ENCODE data around the gene CARMIL1.
"Not testable (repeated sequence)": the region's sequence is repeated elsewhere in the genome, so short reads cannot be mapped to it uniquely, and the experiment has no call there.

CARMIL1 gene

DNA sequence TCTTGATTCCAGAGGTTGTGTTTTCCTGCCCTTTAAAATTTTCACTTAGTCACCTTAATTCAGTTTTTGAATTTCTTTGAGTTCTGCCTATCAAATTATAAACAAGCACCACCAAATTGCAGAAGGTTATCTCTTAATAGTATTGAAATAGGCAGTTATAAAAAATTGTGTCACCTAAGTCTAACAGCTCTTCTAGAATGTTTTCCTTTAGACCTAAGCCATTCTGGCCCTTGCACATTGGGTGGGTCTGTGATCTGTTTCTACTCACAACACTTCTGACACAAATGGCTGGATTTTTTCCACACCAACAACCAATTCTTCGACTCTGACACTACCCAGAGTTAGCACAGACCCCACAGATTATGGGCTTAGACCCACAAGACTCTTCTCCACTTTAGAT is 101.9 kb downstream of the CARMIL1 start:
- H3K4me2 ChIP-seq (ENCODE audit: low read length) = no peak overlapping the region
- no peaks in the 10 kb centered on the region for H4K20me1 ChIP-seq (ENCODE audit: insufficient read depth, low read length)
- no peak overlapping the region for H3K9ac ChIP-seq (ENCODE audit: low read length)
- no peak overlapping the region for H3K4me3 ChIP-seq (ENCODE audit: low read length)
- H2AFZ ChIP-seq (ENCODE audit: low read depth, low read length) = no peak overlapping the region
- no peaks in the 10 kb centered on the region for H3K27me3 ChIP-seq (ENCODE audit: low read depth, low read length)
- H3K79me2 ChIP-seq (ENCODE audit: low read length) = no peaks in the 10 kb centered on the region
- H3K27ac ChIP-seq (ENCODE audit: low read length) = no peak overlapping the region
- H3K36me3 ChIP-seq (replicated peaks; ENCODE audit: low read depth, low read length) = no peaks in the 10 kb centered on the region
- no peaks in the 10 kb centered on the region for H3K4me1 ChIP-seq (ENCODE audit: low read length)
- TF ChIP-seq, protein P1, sequence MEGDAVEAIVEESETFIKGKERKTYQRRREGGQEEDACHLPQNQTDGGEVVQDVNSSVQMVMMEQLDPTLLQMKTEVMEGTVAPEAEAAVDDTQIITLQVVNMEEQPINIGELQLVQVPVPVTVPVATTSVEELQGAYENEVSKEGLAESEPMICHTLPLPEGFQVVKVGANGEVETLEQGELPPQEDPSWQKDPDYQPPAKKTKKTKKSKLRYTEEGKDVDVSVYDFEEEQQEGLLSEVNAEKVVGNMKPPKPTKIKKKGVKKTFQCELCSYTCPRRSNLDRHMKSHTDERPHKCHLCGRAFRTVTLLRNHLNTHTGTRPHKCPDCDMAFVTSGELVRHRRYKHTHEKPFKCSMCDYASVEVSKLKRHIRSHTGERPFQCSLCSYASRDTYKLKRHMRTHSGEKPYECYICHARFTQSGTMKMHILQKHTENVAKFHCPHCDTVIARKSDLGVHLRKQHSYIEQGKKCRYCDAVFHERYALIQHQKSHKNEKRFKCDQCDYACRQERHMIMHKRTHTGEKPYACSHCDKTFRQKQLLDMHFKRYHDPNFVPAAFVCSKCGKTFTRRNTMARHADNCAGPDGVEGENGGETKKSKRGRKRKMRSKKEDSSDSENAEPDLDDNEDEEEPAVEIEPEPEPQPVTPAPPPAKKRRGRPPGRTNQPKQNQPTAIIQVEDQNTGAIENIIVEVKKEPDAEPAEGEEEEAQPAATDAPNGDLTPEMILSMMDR (IDR thresholded peaks at IDR 0.05; ENCODE audit: low read depth, low read length) = no peak
- TF ChIP-seq EZH2phosphoT487 (IDR thresholded peaks at IDR 0.05; ENCODE audit: low read depth) = no peak
- H3K9me3 ChIP-seq (ENCODE audit: insufficient read depth, low read length) = no peaks in the 10 kb centered on the region

DNA sequence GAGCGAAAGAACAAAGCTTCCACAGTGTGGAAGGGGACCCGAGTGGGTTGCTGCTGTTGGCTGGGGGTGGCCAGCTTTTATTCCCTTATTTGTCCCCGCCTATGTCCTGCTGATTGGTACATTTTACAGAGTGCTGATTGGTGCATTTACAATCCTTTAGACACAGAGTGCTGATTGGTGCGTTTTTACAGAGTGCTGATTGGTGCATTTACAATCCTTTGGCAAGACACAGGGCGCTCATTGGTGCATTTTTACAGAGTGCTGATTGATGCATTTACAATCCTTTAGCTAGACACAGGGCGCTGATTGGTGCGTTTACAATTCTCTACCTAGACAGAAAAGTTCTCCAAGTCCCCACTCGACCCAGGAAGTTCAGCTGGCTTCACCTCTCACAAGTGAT is 103.3 kb downstream of the CARMIL1 start:
- H3K27ac ChIP-seq (ENCODE audit: low read length); H3K79me2 ChIP-seq (ENCODE audit: low read length); H3K4me1 ChIP-seq (ENCODE audit: low read length); H3K9me3 ChIP-seq (ENCODE audit: insufficient read depth, low read length); H3K4me2 ChIP-seq (ENCODE audit: low read length); H2AFZ ChIP-seq (ENCODE audit: low read depth, low read length); H3K4me3 ChIP-seq (ENCODE audit: low read length); H3K36me3 ChIP-seq (replicated peaks; ENCODE audit: low read depth, low read length); H3K9ac ChIP-seq (ENCODE audit: low read length); H4K20me1 ChIP-seq (ENCODE audit: insufficient read depth, low read length); H3K27me3 ChIP-seq (ENCODE audit: low read depth, low read length): not testable (repeated sequence)

DNA sequence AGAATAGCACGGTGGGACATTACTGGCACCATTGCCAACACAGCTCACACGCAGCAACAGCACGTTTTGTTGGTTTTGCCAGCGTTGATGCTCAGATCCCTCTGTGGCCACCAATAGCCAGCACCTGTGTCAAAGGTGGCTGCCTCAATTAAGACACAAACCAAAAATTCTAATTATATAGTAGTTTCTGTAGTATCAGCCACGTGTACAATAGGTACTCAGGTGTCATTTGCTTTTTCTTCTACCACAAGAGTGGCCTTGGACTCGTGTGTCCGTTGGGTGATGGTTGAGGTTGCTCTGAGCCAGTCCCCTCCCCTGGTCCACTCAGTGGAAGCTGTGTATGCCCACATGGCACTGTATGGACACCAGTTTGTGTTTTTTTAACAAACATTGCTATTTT is 105.1 kb downstream of the CARMIL1 start:
- TF ChIP-seq EZH2phosphoT487 (IDR thresholded peaks at IDR 0.05; ENCODE audit: low read depth) = no peak
- TF ChIP-seq, protein P1 (IDR thresholded peaks at IDR 0.05; ENCODE audit: low read depth, low read length) = no peak
- Histone ChIP-seq H3K36me3 (replicated peaks; ENCODE audit: low read depth, low read length) (no peaks in the 10 kb centered on the region), H2AFZ (ENCODE audit: low read depth, low read length) (no peak overlapping the region), H3K9ac (ENCODE audit: low read length) (no peak overlapping the region), H3K4me3 (ENCODE audit: low read length) (no peak overlapping the region), H3K27ac (ENCODE audit: low read length) (no peak overlapping the region), H4K20me1 (ENCODE audit: insufficient read depth, low read length) (no peaks in the 10 kb centered on the region), H3K9me3 (ENCODE audit: insufficient read depth, low read length) (peaks cover 4% of the 10 kb centered on the region; the same call in 1 of the 2 replicates), H3K79me2 (ENCODE audit: low read length) (no peaks in the 10 kb centered on the region), H3K4me2 (ENCODE audit: low read length) (no peak overlapping the region), H3K27me3 (ENCODE audit: low read depth, low read length) (no peaks in the 10 kb centered on the region), H3K4me1 (ENCODE audit: low read length) (no peaks in the 10 kb centered on the region)

DNA sequence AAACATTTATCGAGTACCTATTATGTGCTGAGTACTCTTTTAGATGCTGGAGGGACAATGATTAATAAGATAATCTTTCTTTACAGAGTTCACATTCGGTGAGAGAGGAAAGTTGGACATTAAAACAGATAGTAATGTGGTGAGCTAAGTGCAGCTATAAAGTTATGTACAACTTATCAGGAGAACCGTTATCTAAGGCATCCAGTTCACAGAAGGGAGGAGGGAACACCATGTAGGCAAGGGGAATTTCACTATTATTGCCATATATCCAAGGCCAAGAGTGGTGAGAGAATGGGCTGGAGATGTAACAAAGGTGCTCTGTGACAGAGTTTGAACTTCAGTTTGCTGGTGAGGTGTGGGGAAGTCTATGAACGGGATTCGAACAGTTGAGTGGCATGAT is 105.8 kb downstream of the CARMIL1 start:
- H3K36me3 ChIP-seq (replicated peaks; ENCODE audit: low read depth, low read length) = no peaks in the 10 kb centered on the region
- TF ChIP-seq, protein P1 (IDR thresholded peaks at IDR 0.05; ENCODE audit: low read depth, low read length) = no peak
- no peak for TF ChIP-seq EZH2phosphoT487 (IDR thresholded peaks at IDR 0.05; ENCODE audit: low read depth)
- H4K20me1 ChIP-seq (ENCODE audit: insufficient read depth, low read length) = no peaks in the 10 kb centered on the region
- no peaks in the 10 kb centered on the region for H3K27me3 ChIP-seq (ENCODE audit: low read depth, low read length)
- H3K9me3 ChIP-seq (ENCODE audit: insufficient read depth, low read length) = peaks cover 4% of the 10 kb centered on the region; the same call in 1 of the 2 replicates
- no peaks in the 10 kb centered on the region for H3K4me1 ChIP-seq (ENCODE audit: low read length)
- no peak overlapping the region for H3K4me2 ChIP-seq (ENCODE audit: low read length)
- no peak overlapping the region for H2AFZ ChIP-seq (ENCODE audit: low read depth, low read length)
- H3K9ac ChIP-seq (ENCODE audit: low read length) = no peak overlapping the region
- no peaks in the 10 kb centered on the region for H3K79me2 ChIP-seq (ENCODE audit: low read length)
- no peak overlapping the region for H3K27ac ChIP-seq (ENCODE audit: low read length)
- no peak overlapping the region for H3K4me3 ChIP-seq (ENCODE audit: low read length)

DNA sequence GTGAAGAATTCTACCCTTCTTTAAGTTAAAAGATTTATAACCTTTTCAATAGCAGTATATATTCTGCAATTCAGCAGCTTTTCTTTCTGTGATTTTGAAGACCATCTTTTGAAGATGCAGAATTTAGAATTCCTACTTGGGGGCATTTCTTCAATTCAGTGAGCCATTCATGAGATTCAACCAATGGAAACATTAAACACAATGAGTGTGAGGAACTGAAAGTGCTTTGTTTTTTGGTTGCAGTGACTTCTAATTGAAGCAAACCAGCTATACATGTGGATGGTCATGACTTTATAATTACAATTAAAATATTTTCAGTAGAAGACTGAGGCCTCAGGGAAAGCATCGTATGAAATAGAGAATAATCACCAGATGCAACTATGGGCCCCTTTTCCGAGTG is 108.3 kb downstream of the CARMIL1 start:
- Histone ChIP-seq H4K20me1 (ENCODE audit: insufficient read depth, low read length) (no peaks in the 10 kb centered on the region), H3K4me1 (ENCODE audit: low read length) (no peaks in the 10 kb centered on the region), H3K9me3 (ENCODE audit: insufficient read depth, low read length) (peaks cover 4% of the 10 kb centered on the region; the same call in 1 of the 2 replicates), H3K4me3 (ENCODE audit: low read length) (no peak overlapping the region), H3K79me2 (ENCODE audit: low read length) (no peaks in the 10 kb centered on the region), H3K9ac (ENCODE audit: low read length) (no peak overlapping the region), H3K4me2 (ENCODE audit: low read length) (no peak overlapping the region), H2AFZ (ENCODE audit: low read depth, low read length) (no peak overlapping the region), H3K27ac (ENCODE audit: low read length) (no peak overlapping the region), H3K36me3 (replicated peaks; ENCODE audit: low read depth, low read length) (no peaks in the 10 kb centered on the region), H3K27me3 (ENCODE audit: low read depth, low read length) (no peaks in the 10 kb centered on the region)
- TF ChIP-seq EZH2phosphoT487 (IDR thresholded peaks at IDR 0.05; ENCODE audit: low read depth) = no peak
- TF ChIP-seq, protein P1 (IDR thresholded peaks at IDR 0.05; ENCODE audit: low read depth, low read length) = no peak
